NCI-H345 treated with DMSO at 0.1 percent for 48 hours (cell line): ENCODE measurements around the gene AURKAIP1.
"Not testable (repeated sequence)": the region's sequence is repeated elsewhere in the genome, so short reads cannot be mapped to it uniquely, and the experiment has no call there.

ENCODE experiments used
- DNase-seq: peaks from one replicate; lab custom pipeline; 2025; ENCODE audit not compliant: unreplicated experiment; lab: John Stamatoyannopoulos, UW

The AURKAIP1 gene

GRCh38 chr1:1387098-1388077 is 12.4 kb upstream of the AURKAIP1 start:
- no peak for DNase-seq

GRCh38 chr1:1385931-1386330 is 10.9 kb upstream of the AURKAIP1 start:
- DNase-seq, result no peak

- not testable (repeated sequence) for DNase-seq
Measured at GRCh38 chr1:1385339-1385738, 10.3 kb upstream of the AURKAIP1 start.

- DNase-seq, result no peak
Measured at GRCh38 chr1:1381294-1381693, 6.3 kb upstream of the AURKAIP1 start.

- no peak for DNase-seq
Measured at GRCh38 chr1:1380860-1381259, 5.9 kb upstream of the AURKAIP1 start.

GRCh38 chr1:1377540-1378205 is 2.7 kb upstream of the AURKAIP1 start:
- DNase-seq, result no peak

- DNase-seq, result no peak
Measured at GRCh38 chr1:1376551-1377226, 1.7 kb upstream of the AURKAIP1 start.

GRCh38 chr1:1374589-1374928 is 448 bp downstream of the AURKAIP1 start:
- DNase-seq, result no peak

GRCh38 chr1:1373815-1374588 is 1.0 kb downstream of the AURKAIP1 start:
- no peak for DNase-seq

- no peak for DNase-seq
Measured at GRCh38 chr1:1373051-1373814, 1.8 kb downstream of the AURKAIP1 start.

GRCh38 chr1:1371746-1372711 is 3.0 kb downstream of the AURKAIP1 start:
- no peak for DNase-seq

GRCh38 chr1:1371364-1371745 is 3.7 kb downstream of the AURKAIP1 start:
- no peak for DNase-seq

GRCh38 chr1:1370771-1371300 is 4.2 kb downstream of the AURKAIP1 start:
- DNase-seq, result no peak

GRCh38 chr1:1370094-1370493 is 4.9 kb downstream of the AURKAIP1 start:
- not testable (repeated sequence) for DNase-seq

GRCh38 chr1:1367315-1367714 is 7.7 kb downstream of the AURKAIP1 start:
- DNase-seq, result no peak

- no peak for DNase-seq
Measured at GRCh38 chr1:1366699-1367066, 8.3 kb downstream of the AURKAIP1 start.

GRCh38 chr1:1365875-1366698 is 8.9 kb downstream of the AURKAIP1 start:
- no peak for DNase-seq

GRCh38 chr1:1364266-1364665 is 10.7 kb downstream of the AURKAIP1 start:
- no peak for DNase-seq
